ENCODE measurements around the gene GNB1L. TPM values are rescaled to one million over a fixed set of nuclear protein-coding genes. Genes with fewer than 3 reads are reported as not detected.
A peak's percentile ranks its signal among the peaks of the same experiment; 100 is the strongest.

GNB1L gene
- total and polyA plus RNA-seq, 2 of the 13 experiments (the other 11 are each of a cell fraction or from before 2014, with no cell fraction given), result 2.5 to 7.4 TPM

GRCh38 chr22:19854778-19855503 is at the start of gene GNB1L, which contains the start of gene RTL10 (continued):
- TF ChIP-seq STAT5B (CRISPR knock-in tag; IDR thresholded peaks at IDR 0.05) (0 out of 2 replicates have a peak, but pooled peaks have one; percentile 23), HMGA1 (CRISPR knock-in tag; conservative IDR thresholded peaks at IDR 0.05) (no peak), PBX2 (CRISPR knock-in tag; IDR thresholded peaks at IDR 0.05) (no peak), TCF7L2 (IDR thresholded peaks at IDR 0.05; ENCODE audit: low read depth, low read length) (no peak), ZFP36 (IDR thresholded peaks at IDR 0.05; ENCODE audit: borderline replicate concordance, low read depth, low read length, partially characterized antibody) (no peak), HBP1 (CRISPR knock-in tag; IDR thresholded peaks at IDR 0.05; ENCODE audit: low read depth) (peak; percentile 71; the same call in 1 of the 2 replicates), ZNF431 (CRISPR knock-in tag; IDR thresholded peaks at IDR 0.05; ENCODE audit: borderline replicate concordance, low read depth) (peak; percentile 75; the same call in 1 of the 2 replicates), ZFY (CRISPR knock-in tag; IDR thresholded peaks at IDR 0.05) (peak; percentile 75), ZNF367 (CRISPR knock-in tag; IDR thresholded peaks at IDR 0.05; ENCODE audit: borderline replicate concordance) (peak; percentile 86), SIN3B (IDR thresholded peaks at IDR 0.05; ENCODE audit: low read length) (no peak), HDAC6 (IDR thresholded peaks at IDR 0.05; ENCODE audit: low read depth, low read length) (no peak), ZNF672 (CRISPR knock-in tag; IDR thresholded peaks at IDR 0.05) (0 out of 2 replicates have a peak, but pooled peaks have one; percentile 68), ZNF3 (CRISPR knock-in tag; IDR thresholded peaks at IDR 0.05) (no peak), ZNF230 (CRISPR knock-in tag; IDR thresholded peaks at IDR 0.05) (peak; percentile 90), ZBTB21 (CRISPR knock-in tag; IDR thresholded peaks at IDR 0.05) (0 out of 2 replicates have a peak, but pooled peaks have one; percentile 3), ETV6 (CRISPR knock-in tag; conservative IDR thresholded peaks at IDR 0.05) (no peak), ZNF577 (CRISPR knock-in tag; IDR thresholded peaks at IDR 0.05; ENCODE audit: borderline replicate concordance, low read depth) (peak; percentile 90), ZNF75D (CRISPR knock-in tag; IDR thresholded peaks at IDR 0.05; ENCODE audit: borderline replicate concordance) (no peak; the same call in 1 of the 2 replicates), MZF1 (CRISPR knock-in tag; IDR thresholded peaks at IDR 0.05; ENCODE audit: borderline replicate concordance) (no peak)
- TF ChIP-seq, protein P1, sequence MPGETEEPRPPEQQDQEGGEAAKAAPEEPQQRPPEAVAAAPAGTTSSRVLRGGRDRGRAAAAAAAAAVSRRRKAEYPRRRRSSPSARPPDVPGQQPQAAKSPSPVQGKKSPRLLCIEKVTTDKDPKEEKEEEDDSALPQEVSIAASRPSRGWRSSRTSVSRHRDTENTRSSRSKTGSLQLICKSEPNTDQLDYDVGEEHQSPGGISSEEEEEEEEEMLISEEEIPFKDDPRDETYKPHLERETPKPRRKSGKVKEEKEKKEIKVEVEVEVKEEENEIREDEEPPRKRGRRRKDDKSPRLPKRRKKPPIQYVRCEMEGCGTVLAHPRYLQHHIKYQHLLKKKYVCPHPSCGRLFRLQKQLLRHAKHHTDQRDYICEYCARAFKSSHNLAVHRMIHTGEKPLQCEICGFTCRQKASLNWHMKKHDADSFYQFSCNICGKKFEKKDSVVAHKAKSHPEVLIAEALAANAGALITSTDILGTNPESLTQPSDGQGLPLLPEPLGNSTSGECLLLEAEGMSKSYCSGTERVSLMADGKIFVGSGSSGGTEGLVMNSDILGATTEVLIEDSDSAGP (CRISPR knock-in tag; IDR thresholded peaks at IDR 0.05; ENCODE audit: borderline replicate concordance), result peak; percentile 92
- TF ChIP-seq, protein P2, sequence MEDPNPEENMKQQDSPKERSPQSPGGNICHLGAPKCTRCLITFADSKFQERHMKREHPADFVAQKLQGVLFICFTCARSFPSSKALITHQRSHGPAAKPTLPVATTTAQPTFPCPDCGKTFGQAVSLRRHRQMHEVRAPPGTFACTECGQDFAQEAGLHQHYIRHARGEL (CRISPR knock-in tag; IDR thresholded peaks at IDR 0.05), result no peak; the same call in 1 of the 2 replicates

Data from HepG2 (cell line).